HepG2 (cell line): ENCODE measurements around the gene MMP28. TPM values are rescaled to one million over a fixed set of nuclear protein-coding genes. Genes with fewer than 3 reads are reported as not detected.
A peak's percentile ranks its signal among the peaks of the same experiment; 100 is the strongest.

ENCODE experiments used
- CCAR2 ChIP-seq: fragments of 200-400 bp; formaldehyde crosslinking; optimal IDR thresholded peaks from 2 replicates; pipeline ENCODE3; 2018; ENCODE audit warnings: low read depth, mild to moderate bottlenecking, low read length, moderate library complexity
- FOSL2 ChIP-seq: sonication (generic); formaldehyde crosslinking; IDR thresholded peaks from 2 replicates; pipeline ENCODE4 v1.4.0; 2020; ENCODE audit warnings: missing genetic modification reagents
- FOXC1 ChIP-seq: sonication (generic); formaldehyde crosslinking; IDR thresholded peaks from 2 replicates; pipeline ENCODE4 v1.8.0; 2022; ENCODE audit warnings: mild to moderate bottlenecking, missing genetic modification reagents, borderline replicate concordance
- KLF11 ChIP-seq: IDR thresholded peaks from 2 replicates; pipeline ENCODE4 v1.6.1; 2016; ENCODE audit warnings: missing compliant biosample characterization
- KLF6 ChIP-seq: IDR thresholded peaks from 2 replicates; pipeline ENCODE4 v1.8.0; 2016; ENCODE audit warnings: missing biosample characterization, missing genetic modification reagents
- KMT2B ChIP-seq: IDR thresholded peaks from 2 replicates; pipeline ENCODE4 v1.6.1; 2016; ENCODE audit warnings: missing genetic modification reagents, missing compliant biosample characterization
- LCORL ChIP-seq, 2 experiments: fragments of 450-650 bp in 1 of 2; sonication (generic) in 1 of 2; formaldehyde crosslinking in 1 of 2; IDR thresholded peaks; 2 replicates each; pipeline versions ENCODE4 v1.5.0 to v1.6.1; 2017 to 2020; ENCODE audit warnings: antibody characterized with exemption in 1 of 2, missing genetic modification reagents in 1 of 2
- MYPOP ChIP-seq: sonication (generic); formaldehyde crosslinking; IDR thresholded peaks from 2 replicates; pipeline ENCODE4 v1.8.1; 2023; ENCODE audit warnings: mild to moderate bottlenecking, moderate library complexity, missing genetic modification reagents
- NAIF1 ChIP-seq: sonication (generic); formaldehyde crosslinking; IDR thresholded peaks from 2 replicates; pipeline ENCODE4 v1.5.0; 2020; ENCODE audit warnings: mild to moderate bottlenecking, missing genetic modification reagents, borderline replicate concordance
- POLR2AphosphoS2 ChIP-seq: IDR thresholded peaks from 2 replicates; pipeline ENCODE4 v1.6.1; 2011; ENCODE audit warnings: low read depth, low read length, improper control_type of control experiment
- RFXAP ChIP-seq: sonication (generic); formaldehyde crosslinking; IDR thresholded peaks from 2 replicates; pipeline ENCODE4 v1.4.0; 2020; ENCODE audit warnings: missing genetic modification reagents, borderline replicate concordance
- RNF219 ChIP-seq: sonication (generic); formaldehyde crosslinking; IDR thresholded peaks from 2 replicates; pipeline ENCODE4 v1.5.0; 2020; ENCODE audit warnings: mild to moderate bottlenecking, missing genetic modification reagents
- SMYD3 ChIP-seq: sonication (generic); formaldehyde crosslinking; IDR thresholded peaks from 2 replicates; pipeline ENCODE4 v1.8.1; 2023; ENCODE audit warnings: mild to moderate bottlenecking, missing genetic modification reagents
- ZFY ChIP-seq: sonication (generic); formaldehyde crosslinking; IDR thresholded peaks from 2 replicates; pipeline ENCODE4 v1.4.0; 2020; ENCODE audit warnings: missing genetic modification reagents
- ZKSCAN1 ChIP-seq: fragments of 150-350 bp; IDR thresholded peaks from 2 replicates; pipeline ENCODE4 v1.6.1; 2014; ENCODE audit warnings: low read length
- ZNF124 ChIP-seq: sonication (generic); formaldehyde crosslinking; IDR thresholded peaks from 2 replicates; pipeline ENCODE4 v1.4.0; 2020; ENCODE audit warnings: missing genetic modification reagents
- ZNF205 ChIP-seq: IDR thresholded peaks from 2 replicates; pipeline ENCODE4 v1.6.1; 2018; ENCODE audit warnings: missing biosample characterization, missing genetic modification reagents
- ZNF225 ChIP-seq: sonication (generic); formaldehyde crosslinking; IDR thresholded peaks from 2 replicates; pipeline ENCODE4 v1.4.0; 2020; ENCODE audit warnings: mild to moderate bottlenecking, missing genetic modification reagents
- ZNF234 ChIP-seq: sonication (generic); formaldehyde crosslinking; conservative IDR thresholded peaks from 2 replicates; pipeline ENCODE4 v1.5.1; 2020; ENCODE audit warnings: mild to moderate bottlenecking, missing genetic modification reagents
- ZNF24 ChIP-seq: fragments of 450-650 bp; IDR thresholded peaks from 2 replicates; pipeline ENCODE4 v1.6.1; 2017; ENCODE audit warnings: antibody characterized with exemption, mild to moderate bottlenecking
- ZNF329 ChIP-seq: sonication (generic); formaldehyde crosslinking; IDR thresholded peaks from 2 replicates; pipeline ENCODE4 v1.9.0; 2021; ENCODE audit warnings: low read depth, mild to moderate bottlenecking, missing genetic modification reagents
- ZNF430 ChIP-seq: sonication (generic); formaldehyde crosslinking; IDR thresholded peaks from 2 replicates; pipeline ENCODE4 v1.9.0; 2021; ENCODE audit warnings: mild to moderate bottlenecking, missing genetic modification reagents
- ZNF446 ChIP-seq: sonication (generic); formaldehyde crosslinking; IDR thresholded peaks from 2 replicates; pipeline ENCODE4 v1.5.0; 2020; ENCODE audit warnings: mild to moderate bottlenecking, missing genetic modification reagents
- polyA plus RNA-seq, 8 experiments: library from polyadenylated mRNA; depleted of rRNA in 3 of 8; stranded (reverse) in 7 of 8; unstranded in 1 of 8; fragments of >200 nt; fragmentation: Illumina TruSeq in 4 of 8; extraction: Trizol in 4 of 8; gene quantifications; 2 replicates each; pipeline versions ENCODE4 v1.2.1 to v1.2.3, GENCODE V29; 2011 to 2016; ENCODE audit warnings: low read depth in 4 of 8, missing spikeins in 1 of 8, mixed read lengths in 1 of 8; ENCODE audit not compliant: insufficient read depth in 1 of 8
- total RNA-seq, 5 experiments: library from RNA; depleted of rRNA; stranded (reverse); fragments of >200 nt; fragmentation: Illumina TruSeq; extraction: Trizol; gene quantifications; 2 replicates each; pipeline ENCODE4 v1.2.3, GENCODE V29; 2016; ENCODE audit warnings: low read depth in 1 of 5
- TF ChIP-seq, protein P1 (sequence below): sonication (generic); formaldehyde crosslinking; IDR thresholded peaks from 2 replicates; pipeline ENCODE4 v1.4.0; 2020; ENCODE audit warnings: missing genetic modification reagents, borderline replicate concordance

Gene MMP28
- total and polyA plus RNA-seq, 2 of the 13 experiments (the other 11 are each of a cell fraction or from before 2014, with no cell fraction given), result not detected

DNA sequence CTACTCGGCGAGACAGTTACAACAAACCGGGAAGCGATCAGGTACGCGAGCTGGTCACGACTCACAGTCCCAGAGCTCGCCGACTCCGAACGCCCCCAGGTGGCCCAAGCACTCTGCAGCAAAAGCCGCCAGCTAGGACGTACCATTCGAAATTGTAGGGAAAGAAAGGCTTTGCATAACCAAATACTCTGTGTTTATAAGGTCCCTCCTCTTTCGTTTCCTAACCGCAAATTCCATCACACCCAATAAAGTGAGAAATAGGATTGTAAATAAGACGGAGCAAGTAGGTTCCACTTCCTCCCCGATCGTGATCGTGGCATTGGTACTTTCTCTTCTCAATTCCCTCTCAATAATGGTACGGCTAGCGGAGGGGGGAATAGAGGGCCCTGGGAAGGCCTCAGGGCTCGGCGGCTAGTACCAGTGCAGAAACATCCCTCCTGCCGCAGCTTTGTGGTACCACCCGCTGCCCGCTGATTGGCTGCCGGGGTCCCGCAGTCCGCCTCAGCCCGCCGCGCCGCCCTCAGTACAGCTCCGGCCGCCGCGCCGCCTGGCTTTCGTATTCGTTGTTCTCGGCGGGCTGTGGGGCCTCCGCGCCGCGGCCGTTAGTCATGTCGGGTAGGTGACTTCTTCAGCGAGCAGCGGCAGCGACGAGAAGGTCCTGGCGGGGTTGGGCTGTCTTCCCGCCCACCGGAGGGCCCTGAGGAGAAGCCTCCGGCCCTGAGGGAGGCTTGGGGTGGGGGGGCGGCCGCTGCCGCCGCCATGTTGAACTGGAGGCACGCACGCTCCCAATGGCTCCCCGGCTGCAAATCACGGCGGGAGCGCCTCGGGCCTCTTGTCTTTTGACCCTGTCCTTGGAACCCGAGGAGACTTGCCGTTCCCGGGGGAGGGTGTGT, 13.8 kb upstream of the MMP28 start, which contains the start of gene TAF15 (continued):
- TF ChIP-seq ZFY (CRISPR knock-in tag), result peak; percentile 97
- peak; percentile 83 for TF ChIP-seq MYPOP
- 0 out of 2 replicates have a peak, but pooled peaks have one; percentile 51 for TF ChIP-seq POLR2AphosphoS2
- peak; percentile 17; the same call in 1 of the 2 replicates for TF ChIP-seq ZNF205 (CRISPR knock-in tag)
- peak; percentile 71; the same call in 1 of the 2 replicates for TF ChIP-seq ZNF446 (CRISPR knock-in tag)
- TF ChIP-seq ZNF430 (CRISPR knock-in tag), result peak; percentile 80; the same call in 1 of the 2 replicates
- TF ChIP-seq LCORL (IDR thresholded peaks at IDR 0.05), result no peak
- TF ChIP-seq LCORL (CRISPR knock-in tag; IDR thresholded peaks at IDR 0.05), result peak; percentile 53; the same call in 1 of the 2 replicates
- TF ChIP-seq KLF11 (CRISPR knock-in tag), result 0 out of 2 replicates have a peak, but pooled peaks have one; percentile 41
- TF ChIP-seq RFXAP (CRISPR knock-in tag), result peak; percentile 75; the same call in 1 of the 2 replicates
- peak; percentile 60; the same call in 1 of the 2 replicates for TF ChIP-seq RNF219 (CRISPR knock-in tag)
- peak; percentile 40; the same call in 1 of the 2 replicates for TF ChIP-seq FOSL2
- TF ChIP-seq ZNF225 (CRISPR knock-in tag), result no peak; the same call in 1 of the 2 replicates
- TF ChIP-seq FOXC1 (CRISPR knock-in tag), result peak; percentile 93
- 0 out of 2 replicates have a peak, but pooled peaks have one; percentile 63 for TF ChIP-seq NAIF1 (CRISPR knock-in tag)
- 0 out of 2 replicates have a peak, but pooled peaks have one; percentile 51 for TF ChIP-seq ZNF234 (CRISPR knock-in tag)
- no peak for TF ChIP-seq KLF6
- 0 out of 2 replicates have a peak, but pooled peaks have one; percentile 19 for TF ChIP-seq ZNF24
- peak; percentile 56; the same call in 1 of the 2 replicates for TF ChIP-seq ZNF124 (CRISPR knock-in tag)
- no peak for TF ChIP-seq CCAR2
- TF ChIP-seq, protein P1, sequence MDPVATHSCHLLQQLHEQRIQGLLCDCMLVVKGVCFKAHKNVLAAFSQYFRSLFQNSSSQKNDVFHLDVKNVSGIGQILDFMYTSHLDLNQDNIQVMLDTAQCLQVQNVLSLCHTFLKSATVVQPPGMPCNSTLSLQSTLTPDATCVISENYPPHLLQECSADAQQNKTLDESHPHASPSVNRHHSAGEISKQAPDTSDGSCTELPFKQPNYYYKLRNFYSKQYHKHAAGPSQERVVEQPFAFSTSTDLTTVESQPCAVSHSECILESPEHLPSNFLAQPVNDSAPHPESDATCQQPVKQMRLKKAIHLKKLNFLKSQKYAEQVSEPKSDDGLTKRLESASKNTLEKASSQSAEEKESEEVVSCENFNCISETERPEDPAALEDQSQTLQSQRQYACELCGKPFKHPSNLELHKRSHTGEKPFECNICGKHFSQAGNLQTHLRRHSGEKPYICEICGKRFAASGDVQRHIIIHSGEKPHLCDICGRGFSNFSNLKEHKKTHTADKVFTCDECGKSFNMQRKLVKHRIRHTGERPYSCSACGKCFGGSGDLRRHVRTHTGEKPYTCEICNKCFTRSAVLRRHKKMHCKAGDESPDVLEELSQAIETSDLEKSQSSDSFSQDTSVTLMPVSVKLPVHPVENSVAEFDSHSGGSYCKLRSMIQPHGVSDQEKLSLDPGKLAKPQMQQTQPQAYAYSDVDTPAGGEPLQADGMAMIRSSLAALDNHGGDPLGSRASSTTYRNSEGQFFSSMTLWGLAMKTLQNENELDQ, result no peak
- TF ChIP-seq SMYD3 (CRISPR knock-in tag), result 0 out of 2 replicates have a peak, but pooled peaks have one; percentile 24
- TF ChIP-seq KMT2B (CRISPR knock-in tag), result peak; percentile 22; the same call in 1 of the 2 replicates
- TF ChIP-seq ZKSCAN1, result no peak
- TF ChIP-seq ZNF329 (CRISPR knock-in tag), result peak; percentile 19; the same call in 1 of the 2 replicates
